NOMO-1 treated with dmso at 0.1 percent for 144 hours (cell line): ENCODE results near the gene ENO3.

Experiments
- DNase-seq: peaks from one replicate; lab custom pipeline; 2025; ENCODE audit not compliant: unreplicated experiment; lab: John Stamatoyannopoulos, UW

Gene ENO3

DNA sequence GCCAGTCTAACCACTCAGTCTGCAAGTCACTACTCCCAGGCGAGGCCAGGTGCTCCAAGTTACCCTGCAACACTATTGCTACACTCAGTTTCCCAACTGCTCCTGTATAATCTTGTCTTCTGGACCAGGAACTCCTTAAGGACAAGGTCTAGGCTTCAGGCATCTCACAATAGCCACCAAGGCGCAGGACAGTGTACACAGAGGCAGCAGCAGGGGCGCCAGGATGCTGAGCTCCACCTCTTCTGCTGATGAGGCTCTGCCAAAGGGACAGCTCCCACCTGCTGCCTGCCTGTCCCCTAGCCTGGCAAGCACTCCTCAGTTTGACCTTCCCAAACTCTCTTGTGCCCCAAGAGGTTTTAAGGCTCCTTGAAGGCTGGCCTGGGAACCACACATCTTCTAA lies 14.5 kb upstream of the ENO3 start:
- no peak for DNase-seq

DNA sequence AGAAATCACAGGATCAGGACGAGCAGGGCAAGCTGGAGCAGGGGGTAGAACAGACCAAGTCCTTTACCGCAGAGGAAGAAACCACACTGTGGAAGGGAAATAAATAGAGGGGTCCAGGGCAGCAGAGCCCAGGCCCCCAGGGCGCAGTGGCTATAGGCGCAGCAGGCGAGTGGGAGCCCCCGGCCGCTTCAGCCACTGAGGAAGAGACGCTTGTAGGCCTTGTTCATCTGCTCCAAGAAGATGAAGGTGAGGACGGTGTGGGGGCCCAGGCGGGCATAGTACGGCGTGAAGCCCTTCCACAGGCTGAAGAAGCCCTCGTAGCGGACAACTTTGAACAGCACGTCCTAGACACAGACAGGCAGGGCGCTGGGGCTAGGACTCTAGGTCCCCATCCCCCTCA lies 13.4 kb upstream of the ENO3 start:
- DNase-seq = no peak

DNA sequence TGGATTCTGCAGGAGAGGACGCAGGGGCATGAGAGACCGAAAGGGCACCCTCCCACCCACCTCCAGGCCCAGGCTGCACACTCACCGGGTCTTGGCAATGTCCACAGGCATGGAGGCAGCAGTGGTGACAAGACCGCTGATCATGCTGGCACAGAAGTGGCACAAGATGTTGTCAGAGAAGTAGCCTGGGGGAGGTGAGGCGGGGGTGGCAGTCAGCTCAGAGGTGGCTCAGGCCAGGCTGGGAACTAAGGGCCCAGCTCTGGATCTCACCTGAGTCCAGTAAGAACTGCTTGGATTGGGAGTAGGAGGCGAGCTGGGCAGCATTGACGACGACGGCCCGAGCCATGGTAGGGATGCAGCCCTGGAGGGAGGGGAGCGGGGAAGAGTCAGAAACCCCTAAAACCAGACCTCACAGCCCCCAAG lies 12.8 kb upstream of the ENO3 start:
- DNase-seq = no peak

DNA sequence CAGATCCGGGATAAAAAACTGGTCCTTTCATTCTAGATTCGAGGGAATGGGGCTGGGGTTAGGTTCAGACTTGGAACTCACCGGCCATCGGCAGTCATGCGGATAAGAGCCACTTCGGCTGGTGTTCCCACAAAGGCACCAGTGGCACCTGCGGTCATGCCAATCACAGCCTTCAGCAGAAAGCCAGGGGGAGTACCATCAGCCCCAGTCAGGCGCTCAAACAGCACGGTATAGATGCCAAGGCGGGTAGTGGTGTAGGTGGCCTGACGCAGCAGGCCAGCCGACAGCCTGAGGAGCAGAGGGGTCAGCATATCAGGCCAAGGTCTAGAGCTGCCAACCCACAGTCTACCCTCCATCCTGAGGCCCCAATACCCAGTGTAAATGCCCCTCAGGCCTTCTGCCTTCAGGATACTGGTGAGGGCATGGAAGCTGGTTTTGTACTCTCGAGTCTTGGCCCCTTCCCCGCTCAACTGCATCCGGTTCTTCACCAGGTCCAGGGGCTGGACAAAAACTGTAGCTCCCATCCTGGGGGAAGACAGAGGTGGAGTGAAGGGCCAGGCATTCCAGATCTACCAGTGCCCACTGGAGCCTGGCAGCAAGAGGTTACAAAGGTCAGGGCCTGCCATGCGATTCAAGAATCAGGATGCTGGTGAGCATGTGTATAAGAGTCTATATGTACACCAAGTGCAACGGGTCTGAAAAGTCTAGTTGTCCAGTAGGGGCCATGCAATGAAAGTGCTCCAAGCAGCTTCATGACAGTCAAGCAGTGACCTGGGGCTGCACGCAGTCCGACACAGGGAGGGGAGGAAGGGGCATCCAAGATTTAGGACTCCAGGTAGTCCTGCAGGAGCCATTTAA lies 12.0 kb upstream of the ENO3 start:
- DNase-seq = no peak

DNA sequence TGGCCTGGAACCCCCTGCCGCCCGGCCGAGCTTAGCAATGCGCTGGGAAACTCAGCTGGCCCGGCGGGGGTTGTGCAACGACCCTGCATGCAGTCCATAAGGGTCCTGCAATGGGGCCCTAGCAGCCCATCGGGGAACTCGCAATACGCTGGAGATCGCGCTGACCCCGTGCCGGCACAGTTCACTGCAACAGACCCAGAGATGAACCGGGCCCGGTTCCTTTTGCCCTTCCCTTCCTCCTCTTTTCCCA lies 11.4 kb upstream of the ENO3 start:
- no peak for DNase-seq

DNA sequence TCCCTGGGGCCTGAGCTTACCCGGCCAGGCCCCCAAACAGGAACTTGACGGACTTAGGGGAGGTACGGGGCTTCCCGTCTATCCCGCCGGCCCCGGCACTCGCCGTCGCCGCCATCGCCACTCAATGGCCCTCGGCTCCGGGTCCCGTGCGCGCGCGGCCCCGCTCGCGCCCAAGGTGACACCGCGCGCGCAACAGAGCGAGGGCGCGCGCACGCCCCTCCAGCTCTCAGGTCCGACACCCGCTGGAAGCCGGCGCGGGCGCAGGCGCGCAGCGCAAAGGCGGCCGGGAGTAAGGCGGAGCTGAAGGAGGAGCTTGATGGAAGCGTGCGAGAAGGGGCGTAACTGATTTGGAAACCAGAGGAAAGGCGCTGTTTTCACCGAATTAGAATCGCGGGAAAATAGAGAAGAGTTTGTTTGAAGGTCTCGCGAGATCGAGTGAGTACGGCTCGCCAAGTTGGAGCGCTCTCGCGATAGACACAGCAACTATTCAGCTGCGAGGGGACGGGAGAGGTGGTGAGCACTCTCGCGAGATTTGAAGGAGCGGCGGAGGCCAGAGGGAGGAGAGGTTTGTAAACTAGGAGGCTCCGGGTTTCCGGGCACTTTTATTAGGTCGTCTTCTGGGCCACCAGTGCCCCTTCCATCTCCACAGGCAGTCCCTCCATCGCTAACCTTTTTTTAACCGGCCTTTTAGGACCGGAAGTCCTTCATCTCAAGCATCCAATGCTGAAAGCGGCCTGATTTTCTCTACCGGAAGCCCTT lies 10.9 kb upstream of the ENO3 start, which contains the start of the genes RNF167 and SLC25A11:
Gene RNF167, plus strand, starts transcription at position 473 of the 759 bp plus-strand sequence. CDS start 642 bp downstream, outside the sequence.
Gene SLC25A11, minus strand, starts transcription at position 251 of the 759 bp plus-strand sequence. Its CDS starts 136 bp downstream, at position 115.
- DNase-seq = peak; percentile 99

DNA sequence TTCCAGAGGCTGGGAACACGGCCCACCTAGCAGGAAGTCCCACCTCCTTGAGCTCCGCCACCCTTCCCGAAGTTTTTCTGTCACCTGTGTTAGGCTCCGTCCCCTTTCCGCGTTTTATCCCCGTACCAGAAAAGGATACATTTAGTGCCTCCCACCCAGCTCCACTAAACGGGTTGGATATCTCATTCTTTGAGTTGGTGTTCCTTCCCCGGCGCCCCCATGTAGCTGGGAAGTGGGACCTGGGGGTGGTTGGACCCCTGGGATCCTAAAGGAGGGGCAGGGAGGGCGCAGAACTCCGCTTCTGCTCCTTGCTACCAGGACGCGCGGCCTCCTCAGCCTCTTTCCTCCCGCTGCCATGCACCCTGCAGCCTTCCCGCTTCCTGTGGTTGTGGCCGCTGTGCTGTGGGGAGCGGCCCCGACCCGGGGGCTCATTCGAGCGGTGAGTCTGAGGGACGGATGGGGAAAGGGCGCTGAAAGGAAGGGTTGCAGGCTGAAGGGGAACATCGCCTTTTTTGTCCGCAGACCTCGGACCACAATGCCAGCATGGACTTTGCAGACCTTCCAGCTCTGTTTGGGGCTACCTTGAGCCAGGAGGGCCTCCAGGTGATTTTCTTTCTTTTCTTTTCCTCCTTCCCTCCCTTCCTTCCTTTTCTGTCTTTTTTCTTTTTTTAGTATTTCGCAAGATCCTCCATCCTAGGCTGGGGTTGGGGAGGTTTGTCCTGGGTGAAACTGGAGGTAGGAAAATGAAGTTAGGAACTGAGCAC lies 10.2 kb upstream of the ENO3 start:
- no peak for DNase-seq

DNA sequence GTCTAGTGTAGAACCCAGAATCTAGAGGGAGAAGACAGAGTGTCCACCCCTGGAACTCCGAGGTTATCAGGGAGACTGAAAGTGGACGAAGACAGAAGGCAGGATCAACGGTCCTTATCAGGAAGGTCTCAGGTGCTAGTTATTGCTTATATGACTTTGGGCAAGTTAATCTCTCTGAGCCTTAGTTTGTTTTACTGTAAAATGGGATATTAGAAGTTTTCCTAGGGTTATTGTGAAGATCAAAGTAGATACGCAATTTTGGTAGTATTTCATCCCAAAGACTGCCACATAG lies 9.7 kb upstream of the ENO3 start:
- DNase-seq = no peak

DNA sequence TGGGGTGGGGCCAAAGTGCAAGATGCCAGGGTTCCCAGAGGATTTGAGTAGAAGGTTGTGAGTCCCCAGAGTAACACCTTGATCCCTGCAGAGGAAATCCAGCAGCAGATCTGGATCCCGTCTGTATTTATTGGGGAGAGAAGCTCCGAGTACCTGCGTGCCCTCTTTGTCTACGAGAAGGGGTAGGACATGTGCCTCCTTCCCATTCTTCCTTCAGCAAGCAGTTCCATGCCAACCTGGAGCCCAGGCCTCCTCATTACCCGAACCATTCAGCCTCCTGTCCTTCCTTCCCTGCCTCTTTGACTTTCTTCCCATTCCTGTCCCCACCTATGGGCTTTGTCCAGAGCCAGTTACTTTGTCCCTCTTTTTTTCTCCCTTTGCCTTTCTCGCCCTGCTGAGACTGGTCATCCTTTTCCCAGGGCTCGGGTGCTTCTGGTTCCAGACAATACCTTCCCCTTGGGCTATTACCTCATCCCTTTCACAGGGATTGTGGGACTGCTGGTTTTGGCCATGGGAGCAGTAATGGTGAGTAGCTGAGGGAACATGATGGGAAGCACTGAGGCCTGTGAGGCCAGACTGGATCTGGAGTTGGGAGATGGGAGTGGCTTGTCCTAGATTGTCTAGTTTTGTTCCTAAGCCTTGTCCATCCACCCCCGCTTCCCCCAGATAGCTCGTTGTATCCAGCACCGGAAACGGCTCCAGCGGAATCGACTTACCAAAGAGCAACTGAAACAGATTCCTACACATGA lies 8.0 kb upstream of the ENO3 start:
- DNase-seq = no peak

DNA sequence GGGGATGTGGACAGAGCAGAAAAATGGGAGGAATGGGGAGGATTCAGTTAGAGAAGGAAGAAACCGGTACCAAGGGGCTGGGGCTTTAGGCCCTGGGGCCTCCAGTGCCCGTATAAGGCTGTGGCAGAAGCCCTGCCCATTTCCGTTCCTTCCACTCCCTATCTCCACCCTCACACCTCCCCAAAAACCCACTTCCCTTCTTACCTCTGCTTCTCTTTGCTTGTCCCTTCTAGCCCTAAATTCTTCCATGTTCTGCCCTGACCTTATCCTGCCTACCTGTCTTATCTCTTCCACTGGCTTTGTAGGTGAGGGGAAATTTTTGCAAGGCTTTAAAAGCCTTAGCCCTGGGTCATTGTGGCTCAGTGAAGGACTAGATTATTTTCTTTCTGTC lies 6.8 kb upstream of the ENO3 start:
- DNase-seq = peak; percentile 80

DNA sequence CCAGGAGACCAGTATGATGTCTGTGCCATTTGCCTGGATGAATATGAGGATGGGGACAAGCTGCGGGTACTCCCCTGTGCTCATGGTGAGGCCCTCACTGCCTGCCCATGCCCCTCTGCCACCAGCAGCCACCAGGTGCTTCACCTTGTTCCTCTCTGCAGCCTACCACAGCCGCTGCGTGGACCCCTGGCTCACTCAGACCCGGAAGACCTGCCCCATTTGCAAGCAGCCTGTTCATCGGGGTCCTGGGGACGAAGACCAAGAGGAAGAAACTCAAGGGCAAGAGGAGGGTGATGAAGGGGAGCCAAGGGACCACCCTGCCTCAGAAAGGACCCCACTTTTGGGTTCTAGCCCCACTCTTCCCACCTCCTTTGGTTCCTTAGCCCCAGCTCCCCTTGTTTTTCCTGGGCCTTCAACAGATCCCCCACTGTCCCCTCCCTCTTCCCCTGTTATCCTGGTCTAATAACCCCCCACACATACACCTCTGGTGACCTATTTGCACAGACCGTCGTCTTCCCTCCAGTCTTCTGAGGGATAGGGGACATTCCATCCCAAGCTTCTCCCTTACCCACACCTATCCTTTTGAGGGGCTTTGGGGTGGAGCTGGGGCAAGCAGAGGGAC lies 6.3 kb upstream of the ENO3 start:
- DNase-seq = no peak

DNA sequence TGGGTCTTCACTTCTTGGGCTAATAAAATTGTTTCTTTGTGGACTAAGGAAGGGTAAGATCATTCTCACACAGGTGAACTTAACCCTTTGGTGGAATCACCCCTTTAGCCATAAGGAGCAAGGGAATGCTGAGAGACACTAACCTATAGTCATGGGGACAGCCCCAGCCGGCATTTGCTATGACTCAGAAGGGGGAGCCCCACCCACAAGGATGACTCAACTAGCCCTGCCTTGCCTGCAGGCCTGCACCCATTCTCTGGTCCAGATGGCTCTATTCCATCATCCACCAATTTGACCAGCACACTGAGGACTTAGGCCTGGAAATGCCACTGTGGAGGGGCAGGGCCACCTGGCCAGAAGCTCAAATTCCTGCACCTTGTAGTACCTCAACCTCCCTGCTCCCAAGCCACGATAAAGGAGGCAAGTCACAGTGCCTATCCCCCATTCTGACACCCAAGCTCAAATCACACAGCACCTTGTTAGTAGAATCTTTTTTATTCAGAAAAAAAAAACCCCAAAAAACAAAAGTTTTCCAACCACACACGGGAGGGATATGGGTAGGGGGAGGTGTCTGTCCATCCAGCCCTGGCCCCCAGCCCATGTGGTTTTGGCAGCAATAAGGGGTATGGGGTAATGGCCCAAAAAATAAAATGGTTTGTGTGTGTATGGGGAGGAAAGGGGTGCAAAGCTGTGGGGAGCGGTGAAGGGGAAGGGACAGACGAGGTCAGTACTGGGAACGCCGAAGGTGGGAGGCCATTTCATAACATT lies 5.6 kb upstream of the ENO3 start:
- DNase-seq = peak; percentile 79

DNA sequence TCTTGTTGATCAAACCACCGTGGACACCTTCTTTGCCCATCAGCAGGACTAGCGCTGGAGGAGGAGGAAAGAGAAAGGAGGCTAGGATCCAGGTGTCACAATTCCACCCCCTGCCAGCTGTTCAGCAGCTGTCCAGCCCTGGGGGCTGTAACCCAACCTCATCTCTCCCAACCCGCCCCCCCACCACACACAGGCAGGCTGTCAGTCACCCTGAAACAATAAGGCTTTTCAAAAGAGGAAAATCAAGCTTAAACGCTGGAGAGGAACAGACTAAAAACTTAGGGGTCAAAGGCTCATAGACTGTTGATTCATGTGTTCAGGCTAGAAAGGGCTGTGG lies 5.0 kb upstream of the ENO3 start:
- DNase-seq = no peak

DNA sequence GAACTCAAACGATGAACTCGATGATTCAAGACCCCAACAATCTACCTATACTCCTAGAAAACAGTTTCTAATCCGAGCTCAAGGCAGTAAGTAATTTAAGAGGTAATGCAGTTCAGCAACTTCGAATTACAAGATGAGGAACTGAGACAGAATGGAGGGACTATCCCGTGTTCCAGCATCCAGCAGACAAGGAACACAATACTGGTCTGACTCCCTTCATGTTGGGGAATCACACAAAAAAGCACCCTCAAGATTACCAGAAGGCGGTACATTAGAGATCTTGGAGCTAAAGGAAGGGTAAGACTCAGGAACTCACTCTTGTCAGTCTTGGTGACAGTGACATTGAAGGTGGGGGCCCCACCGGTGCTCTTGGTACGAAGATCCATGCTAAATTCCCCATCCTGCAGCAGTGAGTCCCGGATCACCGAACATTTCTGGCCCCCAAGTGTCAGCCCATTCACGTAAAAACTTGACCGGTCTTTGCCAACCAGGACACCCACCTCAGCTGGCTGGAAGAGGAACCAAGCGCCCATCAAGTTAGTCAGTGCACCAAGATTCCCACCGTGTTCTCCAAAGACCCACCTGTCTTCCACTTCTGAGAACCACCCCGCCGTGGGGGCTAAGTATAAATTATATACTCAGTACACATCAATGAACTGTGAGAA lies 4.5 kb upstream of the ENO3 start:
- DNase-seq = no peak

DNA sequence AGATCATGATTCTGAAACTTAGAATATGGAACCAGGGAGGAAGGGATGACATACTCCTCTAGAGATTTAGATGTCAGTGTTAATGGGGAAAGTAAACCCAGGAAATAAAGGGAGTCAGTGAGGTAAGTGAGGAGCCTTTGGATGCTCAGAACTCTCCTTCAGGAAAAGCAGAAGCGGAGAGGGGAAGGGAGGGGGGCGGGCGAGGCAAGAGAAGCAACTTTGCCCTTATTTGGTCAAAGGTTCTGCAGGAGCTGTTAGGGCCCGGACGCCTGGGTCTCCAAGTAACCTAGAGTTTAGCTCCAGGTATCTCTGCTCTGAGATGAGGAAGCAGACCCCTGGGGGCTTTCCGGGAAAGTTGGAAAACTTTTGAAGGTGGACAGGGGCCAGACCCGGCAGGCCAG lies 3.9 kb upstream of the ENO3 start:
- peak; percentile 38 for DNase-seq

DNA sequence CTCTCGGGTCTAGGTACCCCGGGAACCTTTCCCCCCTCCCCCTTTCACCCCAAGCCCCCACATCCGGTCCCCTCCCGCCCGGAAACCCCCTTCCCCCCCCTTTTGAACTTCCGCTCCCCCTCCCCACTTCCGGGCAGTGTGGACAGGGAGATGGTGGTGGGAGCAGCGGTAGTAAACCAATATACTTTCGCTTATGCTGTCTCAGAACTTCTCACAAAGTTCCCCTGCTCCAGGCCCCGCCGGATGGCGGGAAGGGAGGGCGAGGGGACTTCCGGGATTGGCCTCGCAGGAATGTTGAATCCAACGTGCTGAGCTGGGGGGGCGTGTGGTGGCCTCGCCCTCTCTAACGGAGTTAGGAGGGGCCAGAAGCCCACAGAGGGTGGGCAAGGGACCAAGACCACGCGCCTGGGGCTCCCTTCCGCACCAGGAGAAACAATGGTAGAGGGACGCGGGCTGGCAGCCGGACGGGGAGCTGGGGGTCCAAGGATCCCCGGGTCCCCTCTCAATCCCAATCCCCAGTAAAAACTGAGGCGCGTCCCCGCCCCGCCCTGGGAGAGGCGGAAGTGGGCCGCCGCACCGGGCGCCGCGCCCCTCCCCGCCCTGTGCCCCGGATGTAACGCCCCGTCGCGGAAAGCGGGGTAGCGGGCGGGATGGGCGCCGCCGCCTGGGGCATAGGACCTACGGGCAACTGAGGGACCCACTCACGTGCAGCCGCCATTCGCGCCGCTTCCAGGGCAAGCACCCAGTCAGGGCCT lies 3.3 kb upstream of the ENO3 start:
- DNase-seq = peak; percentile 44

DNA sequence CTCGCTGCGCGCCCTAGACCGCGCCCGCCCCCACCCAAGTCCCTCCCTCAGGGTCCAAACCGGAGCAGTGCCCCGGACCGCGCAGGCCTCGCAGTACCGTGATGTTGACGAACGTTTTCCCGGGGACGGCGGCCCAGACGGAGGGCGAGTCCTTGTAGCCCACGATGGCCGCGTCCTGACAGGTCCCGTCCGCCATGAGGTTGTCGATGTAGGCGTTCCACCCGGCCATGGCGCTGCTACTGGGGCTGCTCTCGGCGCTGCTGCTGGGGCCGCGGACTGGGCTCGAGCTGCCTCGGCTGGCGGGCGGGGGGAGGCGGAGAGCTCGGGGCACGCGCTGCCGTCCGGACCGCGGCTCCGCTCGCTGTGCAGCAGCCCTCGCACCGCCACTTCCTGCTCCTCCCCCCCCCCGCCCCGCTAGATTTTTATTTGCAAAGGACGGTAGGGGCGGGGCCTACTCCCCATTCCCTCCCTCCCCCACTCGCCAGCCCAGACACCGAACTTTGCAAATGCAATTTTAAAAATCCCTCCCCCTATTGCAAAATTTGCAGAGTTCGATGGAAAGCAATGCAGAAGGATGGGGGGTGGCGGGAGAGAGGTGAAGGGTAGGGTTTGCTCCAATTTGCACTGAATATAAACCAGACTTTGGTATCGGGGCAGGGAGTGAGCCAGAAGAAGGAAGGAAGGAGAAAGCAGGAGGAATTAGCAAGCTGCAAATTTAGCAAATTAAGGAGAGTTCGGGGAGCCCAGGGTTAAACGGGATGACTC lies 2.6 kb upstream of the ENO3 start, which contains the start of gene PFN1:
Gene PFN1, minus strand, starts transcription at position 365 of the 765 bp plus-strand sequence. Its CDS starts 136 bp downstream, at position 229.
- DNase-seq = peak; percentile 96

DNA sequence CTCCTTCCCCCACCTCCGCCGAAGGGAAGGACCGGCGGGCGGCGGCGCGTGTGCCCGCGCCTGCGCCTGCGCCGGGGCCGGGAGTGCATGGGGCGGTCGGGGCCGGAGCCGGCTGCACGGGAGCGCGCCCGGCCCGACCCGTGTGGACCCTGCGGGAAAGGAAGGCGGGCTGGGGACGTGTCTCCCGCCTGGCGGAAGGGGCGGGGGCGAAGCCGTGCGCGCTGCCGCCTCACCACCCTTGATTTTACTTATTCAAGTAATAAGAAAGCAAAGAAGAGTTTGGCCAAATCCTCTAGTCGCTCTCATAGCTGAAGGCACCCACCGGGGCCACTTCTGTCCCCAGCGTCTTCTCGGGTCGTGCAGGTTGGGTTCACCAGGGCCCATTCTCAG lies 2.0 kb upstream of the ENO3 start:
- peak; percentile 93 for DNase-seq
